HG03442 (cell line): ENCODE measurements around the gene SUPT20H.

Source experiments
- ATAC-seq: cut with Tn5 transposase; IDR thresholded peaks from one replicate; pipeline ENCODE4 v1.9.1; 2021; ENCODE audit warnings: mild to moderate bottlenecking, moderate library complexity; ENCODE audit not compliant: unreplicated experiment

The SUPT20H gene

GRCh38 chr13:37009692-37010091 lies 49.8 kb downstream of the SUPT20H start:
- ATAC-seq = no peak

- ATAC-seq = no peak
These were observed 57.6 kb downstream of the SUPT20H start for GRCh38 chr13:37001921-37002250.

- ATAC-seq = peak; percentile 63
These were observed 60.3 kb downstream of the SUPT20H start, which contains the start of gene ALG5 for GRCh38 chr13:36999054-36999714. Gene ALG5, minus strand, starts transcription at chr13:36999340. Its CDS starts 40 bp downstream, at chr13:36999300.

- ATAC-seq = no peak
These were observed 60.9 kb downstream of the SUPT20H start for GRCh38 chr13:36998624-36999041.

GRCh38 chr13:36997716-36998427 lies 61.6 kb downstream of the SUPT20H start:
- no peak for ATAC-seq

GRCh38 chr13:36992362-36992761 lies 67.1 kb downstream of the SUPT20H start:
- ATAC-seq = no peak

- ATAC-seq = no peak
These were observed 72.8 kb downstream of the SUPT20H start for GRCh38 chr13:36986462-36987240.

GRCh38 chr13:36981156-36981743 lies 78.2 kb downstream of the SUPT20H start:
- ATAC-seq = no peak

- ATAC-seq = no peak
These were observed 80.0 kb downstream of the SUPT20H start for GRCh38 chr13:36979361-36980050.

GRCh38 chr13:36975172-36975571 lies 84.3 kb downstream of the SUPT20H start:
- no peak for ATAC-seq

- ATAC-seq = peak; percentile 88
These were observed 85.7 kb downstream of the SUPT20H start for GRCh38 chr13:36973621-36974295.

- no peak for ATAC-seq
These were observed 86.5 kb downstream of the SUPT20H start for GRCh38 chr13:36973009-36973408.

- no peak for ATAC-seq
These were observed 93.1 kb downstream of the SUPT20H start for GRCh38 chr13:36966404-36966803.

GRCh38 chr13:36965767-36966166 lies 93.7 kb downstream of the SUPT20H start:
- ATAC-seq = no peak

GRCh38 chr13:36959456-36960116 lies 99.9 kb downstream of the SUPT20H start:
- ATAC-seq = no peak
